OCI-LY7 (cell line): ENCODE results near the gene FCAMR. TPM values are rescaled to one million over a fixed set of nuclear protein-coding genes. Genes with fewer than 3 reads are reported as not detected.

Experiments used
- BruUV-seq: library from RNA; stranded (reverse); fragments of 400-500 nt; replicated peaks from 2 replicates; lab custom pipeline; 2021; lab: Mats Ljungman, UMichigan
- CTCF ChIA-PET: fragments of 300-600 bp; sonication (Branson Sonifier 250); formaldehyde crosslinking; loops from one replicate; lab custom pipeline; 2022; ENCODE audit warnings: antibody characterized with exemption; ENCODE audit not compliant: unreplicated experiment; lab: Charles Lee
- POLR2A ChIA-PET: fragments of 300-600 bp; sonication (Branson Sonifier 250); formaldehyde crosslinking; loops from one replicate; lab custom pipeline; 2022; ENCODE audit warnings: antibody characterized with exemption; lab: Charles Lee
- DNase-seq: peaks from one replicate; pipeline ENCODE4 v3.0.0-alpha.2; 2015; ENCODE audit warnings: low spot score
- H2AFZ ChIP-seq: fragments of 200-600 bp; sonication (generic), shearing (Covaris generic); 2 replicates; pipeline ENCODE4 v1.6.1; 2014; ENCODE audit warnings: mild to moderate bottlenecking, antibody characterized with exemption, low read length, moderate library complexity
- H3K27ac ChIP-seq: fragments of 200-600 bp; sonication (generic); 2 replicates; pipeline ENCODE4 v1.5.1; 2014; ENCODE audit warnings: mixed run types, low read depth, mild to moderate bottlenecking, moderate library complexity, low read length, inconsistent platforms; ENCODE audit not compliant: poor library complexity, severe bottlenecking
- H3K36me3 ChIP-seq: fragments of 200-600 bp; sonication (generic); 2 replicates; pipeline ENCODE4 v1.6.1; 2014; ENCODE audit warnings: mild to moderate bottlenecking, antibody characterized with exemption, low read length, moderate library complexity, mixed read lengths; ENCODE audit not compliant: insufficient read depth
- H3K4me1 ChIP-seq: fragments of 200-600 bp; sonication (generic); 2 replicates; pipeline ENCODE4 v1.5.1; 2014; ENCODE audit warnings: mild to moderate bottlenecking, low read length; ENCODE audit not compliant: insufficient read depth, poor library complexity, severe bottlenecking
- H3K4me2 ChIP-seq: fragments of 200-600 bp; sonication (generic); 2 replicates; pipeline ENCODE4 v1.6.1; 2014; ENCODE audit warnings: mild to moderate bottlenecking, low read length
- H3K4me3 ChIP-seq: fragments of 200-600 bp; sonication (generic); 2 replicates; pipeline ENCODE4 v1.5.1; 2014; ENCODE audit warnings: mild to moderate bottlenecking, low read depth, low read length; ENCODE audit not compliant: poor library complexity, severe bottlenecking
- H3K79me2 ChIP-seq: fragments of 200-600 bp; sonication (generic); 2 replicates; pipeline ENCODE4 v1.6.1; 2016; ENCODE audit warnings: low read depth, mild to moderate bottlenecking, low read length, moderate library complexity, mixed read lengths; ENCODE audit not compliant: insufficient read depth
- H3K9me2 ChIP-seq: fragments of 200-600 bp; sonication (generic); 2 replicates; pipeline ENCODE4 v1.6.1; 2016; ENCODE audit warnings: mild to moderate bottlenecking, low read length, mixed read lengths; ENCODE audit not compliant: insufficient read depth
- H3K9me3 ChIP-seq: fragments of 200-600 bp; sonication (generic); 2 replicates; pipeline ENCODE4 v1.6.1; 2014; ENCODE audit warnings: mild to moderate bottlenecking, mixed run types, low read length, mixed read lengths
- H4K20me1 ChIP-seq: fragments of 200-600 bp; sonication (generic); 2 replicates; pipeline ENCODE4 v1.6.1; 2014; ENCODE audit warnings: mild to moderate bottlenecking, antibody characterized with exemption, low read length, moderate library complexity, mixed read lengths; ENCODE audit not compliant: insufficient read depth
- CTCF ChIP-seq: fragments of 200-600 bp; sonication (generic); conservative IDR thresholded peaks from 2 replicates; pipeline ENCODE4 v1.5.1; 2014; ENCODE audit warnings: mild to moderate bottlenecking, antibody characterized with exemption, low read length, moderate library complexity, mixed read lengths
- EZH2phosphoT487 ChIP-seq: fragments of 200-600 bp; sonication (generic); IDR thresholded peaks from 2 replicates; pipeline ENCODE4 v1.6.1; 2018; ENCODE audit warnings: low read depth, borderline replicate concordance, mild to moderate bottlenecking, mixed run types, antibody characterized with exemption, low read length, moderate library complexity, mixed read lengths
- intact Hi-C: fragments of 100-400 bp; cut with micrococcal nuclease; formaldehyde crosslinking; loops from one replicate; pipeline ENCODE4 v1.10.0; 2022; ENCODE audit not compliant: unreplicated experiment
- total RNA-seq, 2 experiments: library from RNA; depleted of rRNA in 1 of 2; stranded (reverse); fragments of >200 nt in 1 of 2; shearing (Covaris generic) in 1 of 2; gene quantifications; 2 replicates each; pipeline ENCODE4 v1.2.3, GENCODE V29; 2014 to 2022

The FCAMR gene
- total RNA-seq, 2 experiments from 2014 or later, result not detected

GRCh38 chr1:206940588-206940936 lies 29.7 kb downstream of the FCAMR start:
- Histone ChIP-seq H3K4me3 (no peak overlapping the region), H3K79me2 (no peaks in the 10 kb centered on the region), H3K9me2 (no peaks in the 10 kb centered on the region), H3K27ac (no peak overlapping the region), H3K4me1 (no peaks in the 10 kb centered on the region), H3K9me3 (no peaks in the 10 kb centered on the region), H3K4me2 (no peak overlapping the region), H4K20me1 (no peaks in the 10 kb centered on the region), H3K36me3 (no peaks in the 10 kb centered on the region), H2AFZ (no peak overlapping the region)
- TF ChIP-seq CTCF, result no peak
- CTCF ChIA-PET, result no interaction called here
- intact Hi-C loops, result no loop called here
- POLR2A ChIA-PET, result no interaction called here
- no peak for DNase-seq
- BruUV-seq, result no TSS peak

GRCh38 chr1:206939841-206940587 lies 30.2 kb downstream of the FCAMR start:
- no peaks in the 10 kb centered on the region for H3K9me2 ChIP-seq
- no TSS peak for BruUV-seq
- no peaks in the 10 kb centered on the region for H3K79me2 ChIP-seq
- POLR2A ChIA-PET, result no interaction called here
- no peaks in the 10 kb centered on the region for H4K20me1 ChIP-seq
- H2AFZ ChIP-seq, result no peak overlapping the region
- H3K4me2 ChIP-seq, result no peak overlapping the region
- no peaks in the 10 kb centered on the region for H3K9me3 ChIP-seq
- intact Hi-C loops, result no loop called here
- DNase-seq, result no peak
- H3K4me1 ChIP-seq, result no peaks in the 10 kb centered on the region
- H3K36me3 ChIP-seq, result no peaks in the 10 kb centered on the region
- TF ChIP-seq EZH2phosphoT487, result no peak
- TF ChIP-seq CTCF, result no peak
- no peak overlapping the region for H3K27ac ChIP-seq
- no peak overlapping the region for H3K4me3 ChIP-seq
- CTCF ChIA-PET, result no interaction called here

GRCh38 chr1:206939131-206939530 lies 31.1 kb downstream of the FCAMR start:
- Histone ChIP-seq H3K36me3 (no peaks in the 10 kb centered on the region), H4K20me1 (no peaks in the 10 kb centered on the region), H3K9me3 (no peaks in the 10 kb centered on the region), H3K79me2 (no peaks in the 10 kb centered on the region), H3K4me3 (no peak overlapping the region), H2AFZ (no peak overlapping the region), H3K27ac (no peak overlapping the region), H3K4me2 (no peak overlapping the region), H3K4me1 (no peaks in the 10 kb centered on the region), H3K9me2 (no peaks in the 10 kb centered on the region)
- BruUV-seq, result no TSS peak
- ChIA-PET POLR2A (no interaction called here), CTCF (no interaction called here)
- no peak for DNase-seq
- TF ChIP-seq CTCF (no peak), EZH2phosphoT487 (no peak)
- intact Hi-C loops, result no loop called here
